ENCODE measurements around the gene SMARCA2. TPM values are rescaled to one million over a fixed set of nuclear protein-coding genes. Genes with fewer than 3 reads are reported as not detected.

The SMARCA2 gene
- total RNA-seq, 1 experiment from 2014 or later: 26.7 TPM

- DNase-seq (ENCODE audit: low spot score): peak; percentile 8
Observed at GRCh38 chr9:2015581-2016407, 647 bp downstream of the SMARCA2 start.

GRCh38 chr9:2016408-2017330, 1.5 kb downstream of the SMARCA2 start:
- peak; percentile 71 for DNase-seq (ENCODE audit: low spot score)

DNA sequence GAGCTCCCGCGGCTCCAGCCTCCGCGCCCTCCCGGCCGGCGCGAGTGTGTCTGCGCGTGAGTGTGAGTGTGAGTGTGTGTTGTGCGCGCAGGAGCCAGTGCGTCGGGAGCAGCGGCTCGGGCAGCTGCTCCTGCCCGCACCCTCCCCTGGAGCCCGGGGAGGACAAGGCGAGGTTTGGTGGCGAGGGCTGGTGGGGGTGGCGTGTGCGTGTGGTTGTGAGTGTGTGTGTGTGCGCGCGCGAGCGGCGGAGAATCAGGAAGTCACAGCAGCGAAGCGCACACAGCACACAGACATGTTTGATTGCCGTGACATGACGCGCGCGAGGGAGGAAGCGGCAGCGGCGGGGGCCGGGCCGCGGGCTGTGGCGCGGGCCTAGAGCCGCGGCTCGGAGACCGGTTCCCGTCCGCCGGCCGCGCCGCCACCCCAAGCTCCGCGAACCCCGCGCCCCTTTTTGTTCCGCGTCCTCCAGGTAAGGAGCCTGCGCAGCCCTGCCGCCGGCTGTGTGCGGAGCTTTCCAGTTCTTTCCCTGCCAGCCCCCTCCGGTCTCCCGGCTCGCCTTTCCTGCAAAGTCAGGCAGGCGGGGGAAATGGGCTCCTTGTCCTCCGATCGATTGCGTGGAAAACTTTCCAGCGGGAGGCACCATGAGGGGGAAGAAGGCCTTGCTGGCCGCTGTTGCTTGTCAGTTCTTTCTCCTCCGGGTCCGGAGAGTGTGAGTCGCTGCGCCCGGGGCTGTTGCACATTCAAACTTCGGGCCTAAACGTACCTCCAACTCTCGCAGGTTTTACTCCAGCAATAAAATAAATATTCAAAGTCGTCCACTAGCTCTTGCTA, 2.4 kb downstream of the SMARCA2 start:
- peak; percentile 57 for DNase-seq (ENCODE audit: low spot score)

DNA sequence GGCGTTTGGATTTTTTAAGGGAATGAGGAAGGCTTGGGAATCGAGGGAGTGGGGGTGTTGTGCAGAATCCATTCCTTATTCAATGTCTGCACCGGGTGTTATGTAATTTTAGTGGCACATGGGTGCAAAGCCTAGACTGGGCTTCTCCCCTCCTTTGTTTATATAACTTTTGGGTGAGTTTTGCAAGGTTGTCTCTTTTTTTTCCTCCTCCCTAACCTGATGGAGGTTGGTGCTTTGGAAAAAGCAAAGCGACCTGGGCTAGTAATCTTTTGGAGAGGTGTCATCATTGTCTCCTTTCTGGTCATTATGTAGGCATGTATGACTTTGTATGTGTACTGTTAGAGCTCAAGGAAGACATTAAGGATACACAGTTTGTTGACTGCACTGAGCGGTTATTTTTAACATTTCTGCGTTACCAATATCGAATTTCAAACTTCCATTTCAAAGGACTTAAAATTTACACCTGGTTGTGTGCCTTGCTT, 3.1 kb downstream of the SMARCA2 start:
- no peak for DNase-seq (ENCODE audit: low spot score)

GRCh38 chr9:2018764-2019558, 3.8 kb downstream of the SMARCA2 start:
- no peak for DNase-seq (ENCODE audit: low spot score)

- no peak for DNase-seq (ENCODE audit: low spot score)
Observed at GRCh38 chr9:2019723-2020122, 4.6 kb downstream of the SMARCA2 start.

- no peak for DNase-seq (ENCODE audit: low spot score)
Observed at GRCh38 chr9:2021731-2022130, 6.6 kb downstream of the SMARCA2 start.

GRCh38 chr9:2022560-2022959, 7.4 kb downstream of the SMARCA2 start:
- no peak for DNase-seq (ENCODE audit: low spot score)

- DNase-seq (ENCODE audit: low spot score): no peak
Observed at GRCh38 chr9:2023042-2023441, 7.9 kb downstream of the SMARCA2 start.

DNA sequence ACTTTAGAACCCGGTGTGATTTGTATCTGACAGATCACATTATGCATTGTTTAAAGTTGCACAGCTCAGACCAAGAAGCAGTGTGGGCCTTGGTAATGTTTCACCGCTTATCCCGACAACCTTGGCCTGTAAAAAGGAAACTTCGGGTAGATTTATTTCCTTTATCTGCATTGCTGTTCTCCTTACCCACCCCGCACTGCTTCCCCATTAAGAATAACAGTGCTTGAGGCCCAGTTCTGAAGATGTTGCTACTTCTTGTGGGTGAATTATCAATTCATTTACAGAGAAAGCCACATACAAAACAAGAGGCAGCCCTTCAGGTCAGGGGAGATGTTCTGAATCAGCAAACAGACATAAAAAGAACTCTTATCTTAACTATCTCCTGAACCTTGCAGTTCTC, 8.4 kb downstream of the SMARCA2 start:
- DNase-seq (ENCODE audit: low spot score): no peak

- no peak for DNase-seq (ENCODE audit: low spot score)
Observed at GRCh38 chr9:2024888-2025782, 10.0 kb downstream of the SMARCA2 start.

- no peak for DNase-seq (ENCODE audit: low spot score)
Observed at GRCh38 chr9:2026220-2026997, 11.3 kb downstream of the SMARCA2 start.

- no peak for DNase-seq (ENCODE audit: low spot score)
Observed at GRCh38 chr9:2027543-2028160, 12.5 kb downstream of the SMARCA2 start.

- no peak for DNase-seq (ENCODE audit: low spot score)
Observed at GRCh38 chr9:2028888-2029287, 13.7 kb downstream of the SMARCA2 start.

- no peak for DNase-seq (ENCODE audit: low spot score)
Observed at GRCh38 chr9:2029666-2030170, 14.6 kb downstream of the SMARCA2 start.

- DNase-seq (ENCODE audit: low spot score): no peak
Observed at GRCh38 chr9:2032234-2032633, 17.1 kb downstream of the SMARCA2 start.

DNA sequence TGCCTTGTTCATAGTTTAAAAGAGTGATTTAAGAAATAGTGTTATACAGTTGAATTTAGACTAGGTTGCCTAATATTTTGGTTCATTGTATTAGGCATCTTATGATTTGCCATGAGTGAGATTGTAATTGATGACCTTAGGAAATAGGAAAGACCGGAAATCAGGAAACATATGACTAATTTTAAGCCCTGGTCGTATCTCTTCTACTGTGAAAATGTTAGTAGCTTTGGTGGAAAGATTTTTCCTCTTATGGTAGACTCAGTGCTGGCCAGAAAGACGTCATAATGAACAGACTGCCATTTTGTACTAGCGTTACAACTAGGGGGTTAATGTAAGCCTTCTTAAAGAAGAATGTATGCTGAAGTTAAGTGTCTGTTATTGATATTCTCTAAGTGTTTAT, 21.7 kb downstream of the SMARCA2 start:
- DNase-seq (ENCODE audit: low spot score): no peak
